Right atrium auricular region (tissue), 2 donors: Measurements from ENCODE around the gene DCC. TPM values are rescaled to one million over a fixed set of nuclear protein-coding genes. Genes with fewer than 3 reads are reported as not detected.
A peak's percentile ranks its signal among the peaks of the same experiment; 100 is the strongest.

ENCODE experiments used
- DNase-seq: peaks from one replicate; pipeline ENCODE4 v3.0.0-alpha.2; 2019; ENCODE audit warnings: low spot score
- H3K27ac ChIP-seq, 2 donors: fragments of 200-600 bp; sonication (generic); 1 replicate in 1 of 2; 2 replicates in 1 of 2; pipeline ENCODE4 v1.5.1; 2016 to 2019
- H3K27me3 ChIP-seq, 2 donors: fragments of 200-600 bp; sonication (generic); one replicate each; pipeline versions ENCODE4 v1.5.1 to v1.6.0; 2017 to 2019
- H3K36me3 ChIP-seq: fragments of 200-600 bp; sonication (generic); one replicate; pipeline ENCODE4 v1.5.1; 2016
- H3K4me1 ChIP-seq, 2 donors: fragments of 200-600 bp; sonication (generic); one replicate each; pipeline versions ENCODE4 v1.5.1 to v1.6.0; 2017 to 2019
- H3K4me3 ChIP-seq, 2 donors: fragments of 200-600 bp; sonication (generic); 1 replicate in 1 of 2; 2 replicates in 1 of 2; pipeline ENCODE4 v1.5.1; 2017 to 2019; ENCODE audit warnings: mild to moderate bottlenecking in 1 of 2, moderate library complexity in 1 of 2
- H3K9me3 ChIP-seq, 2 donors: fragments of 200-600 bp; sonication (generic); one replicate each; pipeline ENCODE4 v1.5.1; 2019
- CTCF ChIP-seq, 2 donors: fragments of 200-600 bp; sonication (generic); IDR thresholded peaks; one replicate each; pipeline ENCODE4 v1.5.1; 2019; ENCODE audit warnings: antibody characterized with exemption in 2 of 2
- total RNA-seq, 2 donors: library from RNA; depleted of rRNA; stranded (reverse); fragments of >200 nt; gene quantifications; one replicate each; pipeline ENCODE4 v1.1.0, GENCODE V29; 2016

DCC gene
- total RNA-seq, 2 donors from 2014 or later: not detected

- no peaks in the 10 kb centered on the region for H3K36me3 ChIP-seq
- no peaks in the 10 kb centered on the region for H3K9me3 ChIP-seq
- no peak for TF ChIP-seq CTCF (IDR thresholded peaks at IDR 0.05)
- no peak overlapping the region for H3K4me3 ChIP-seq
- no peak for DNase-seq
- no peaks in the 10 kb centered on the region for H3K4me1 ChIP-seq
- no peak overlapping the region for H3K27ac ChIP-seq
- H3K27me3 ChIP-seq: no peaks in the 10 kb centered on the region
Observed at GRCh38 chr18:52902188-52902587, 562.2 kb downstream of the DCC start.

GRCh38 chr18:52903857-52904256, 563.9 kb downstream of the DCC start:
- peak in 1 of 2 donors; percentile 56 for TF ChIP-seq CTCF (IDR thresholded peaks at IDR 0.05)
- Histone ChIP-seq H3K27me3 (no peaks in the 10 kb centered on the region), H3K36me3 (no peaks in the 10 kb centered on the region), H3K9me3 (no peaks in the 10 kb centered on the region), H3K27ac (no peak overlapping the region), H3K4me3 (no peak overlapping the region), H3K4me1 (no peaks in the 10 kb centered on the region)
- no peak for DNase-seq

- no peak overlapping the region for H3K4me3 ChIP-seq
- no peaks in the 10 kb centered on the region for H3K4me1 ChIP-seq
- H3K36me3 ChIP-seq: no peaks in the 10 kb centered on the region
- no peaks in the 10 kb centered on the region for H3K27me3 ChIP-seq
- no peak for DNase-seq
- H3K27ac ChIP-seq: no peak overlapping the region
- TF ChIP-seq CTCF (IDR thresholded peaks at IDR 0.05): no peak
- H3K9me3 ChIP-seq: no peaks in the 10 kb centered on the region
Observed at GRCh38 chr18:52907543-52908308, 567.7 kb downstream of the DCC start.

- Histone ChIP-seq H3K27me3 (no peaks in the 10 kb centered on the region), H3K4me3 (no peak overlapping the region), H3K27ac (no peak overlapping the region), H3K36me3 (no peaks in the 10 kb centered on the region), H3K9me3 (no peaks in the 10 kb centered on the region), H3K4me1 (no peaks in the 10 kb centered on the region)
- TF ChIP-seq CTCF (IDR thresholded peaks at IDR 0.05): no peak
- no peak for DNase-seq
Observed at GRCh38 chr18:52914148-52914547, 574.2 kb downstream of the DCC start.

GRCh38 chr18:52920665-52921064, 580.7 kb downstream of the DCC start:
- TF ChIP-seq CTCF (IDR thresholded peaks at IDR 0.05): no peak
- Histone ChIP-seq H3K4me1 (no peaks in the 10 kb centered on the region), H3K27ac (no peak overlapping the region), H3K4me3 (no peak overlapping the region), H3K36me3 (no peaks in the 10 kb centered on the region), H3K9me3 (no peaks in the 10 kb centered on the region), H3K27me3 (no peaks in the 10 kb centered on the region)
- no peak for DNase-seq

- Histone ChIP-seq H3K4me1 (no peaks in the 10 kb centered on the region), H3K36me3 (no peaks in the 10 kb centered on the region), H3K4me3 (no peak overlapping the region), H3K27me3 (no peaks in the 10 kb centered on the region), H3K9me3 (no peaks in the 10 kb centered on the region), H3K27ac (no peak overlapping the region)
- no peak for TF ChIP-seq CTCF (IDR thresholded peaks at IDR 0.05)
- DNase-seq: no peak
Observed at GRCh38 chr18:52933356-52933755, 593.4 kb downstream of the DCC start.
